ENCODE measurements around the gene BCL7B. TPM values are rescaled to one million over a fixed set of nuclear protein-coding genes. Genes with fewer than 3 reads are reported as not detected.
"Not testable (repeated sequence)": the region's sequence is repeated elsewhere in the genome, so short reads cannot be mapped to it uniquely, and the experiment has no call there.

The BCL7B gene
- polyA plus RNA-seq, 1 donor = 40.5 TPM

DNA sequence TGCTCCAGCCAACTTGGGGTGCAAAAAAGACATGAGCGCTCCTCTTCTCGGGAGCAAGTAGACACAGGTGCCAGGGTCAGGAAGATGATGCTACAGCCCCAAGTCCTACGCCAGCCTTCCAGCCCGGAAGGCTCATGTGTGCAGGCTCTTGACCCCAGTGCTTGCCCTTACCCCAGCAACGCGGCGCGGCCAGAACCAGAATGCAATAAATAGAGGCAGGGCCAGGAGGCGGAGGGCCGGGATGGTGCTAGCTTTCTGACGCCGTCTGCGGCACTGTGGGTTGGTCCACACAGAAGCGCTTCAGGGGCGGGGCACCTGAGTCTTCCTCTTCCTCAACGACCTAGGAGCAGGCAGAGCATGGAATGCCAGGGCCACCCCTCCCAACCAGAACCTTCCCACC lies 20.4 kb downstream of the BCL7B start:
- DNase-seq = no peak

DNA sequence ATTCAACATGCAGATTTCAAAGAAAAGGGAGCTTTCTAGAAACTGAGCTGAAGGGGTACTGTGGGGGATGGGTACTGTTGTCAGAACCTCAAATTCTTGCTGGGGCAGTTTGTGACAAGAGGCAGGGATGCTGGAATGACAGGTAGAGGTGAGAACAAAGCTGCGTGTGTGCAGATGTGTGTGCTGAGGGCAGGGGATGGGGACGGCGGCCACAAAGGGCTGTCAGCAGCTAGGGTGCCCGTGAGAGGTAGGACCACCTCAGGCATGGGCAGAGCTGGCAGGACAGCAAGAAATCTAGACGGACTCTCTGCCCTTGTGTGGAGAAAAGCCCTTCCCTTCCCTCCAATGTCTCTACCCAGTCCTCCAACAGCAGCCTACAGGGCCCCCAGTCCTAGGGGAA lies 21.0 kb downstream of the BCL7B start:
- no peak for DNase-seq

DNA sequence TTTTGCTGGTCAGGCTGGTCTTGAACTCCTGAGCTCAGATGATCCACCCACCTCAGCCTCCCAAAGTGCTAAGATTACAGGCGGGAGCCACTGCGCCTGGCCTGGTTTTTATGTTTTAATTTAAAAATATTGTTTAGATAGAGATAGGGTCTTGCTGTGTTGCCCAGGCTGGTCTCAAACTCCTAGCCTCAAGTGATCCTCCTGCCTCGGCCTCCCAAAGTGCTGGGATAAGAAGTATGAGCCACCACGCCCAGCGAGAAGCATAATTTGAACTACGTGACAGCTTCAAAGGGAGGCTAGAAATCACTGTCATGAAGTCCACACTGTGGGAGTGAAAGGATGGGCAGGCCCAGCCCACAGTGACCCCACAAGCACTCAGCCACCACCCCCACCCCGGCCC lies 21.6 kb downstream of the BCL7B start:
- DNase-seq = not testable (repeated sequence)

DNA sequence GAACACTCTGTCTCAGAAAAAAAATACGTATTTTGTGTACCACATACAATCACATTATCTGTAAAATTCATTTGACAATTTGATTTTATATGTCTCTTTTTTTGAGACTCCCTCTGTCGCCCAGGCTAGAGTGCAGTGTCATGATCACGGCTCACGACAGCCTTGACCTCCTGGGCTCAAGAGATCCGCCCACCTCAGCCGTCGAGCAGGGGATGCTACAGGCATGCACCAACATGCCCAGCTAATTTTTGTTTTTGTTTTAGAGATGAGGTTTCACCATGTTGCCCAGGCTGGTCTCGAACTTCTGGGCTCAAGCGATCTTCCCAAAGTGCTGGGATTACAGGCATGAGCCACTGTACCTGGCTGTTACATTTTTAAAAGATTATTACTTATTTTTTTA lies 23.7 kb downstream of the BCL7B start:
- no peak for DNase-seq

DNA sequence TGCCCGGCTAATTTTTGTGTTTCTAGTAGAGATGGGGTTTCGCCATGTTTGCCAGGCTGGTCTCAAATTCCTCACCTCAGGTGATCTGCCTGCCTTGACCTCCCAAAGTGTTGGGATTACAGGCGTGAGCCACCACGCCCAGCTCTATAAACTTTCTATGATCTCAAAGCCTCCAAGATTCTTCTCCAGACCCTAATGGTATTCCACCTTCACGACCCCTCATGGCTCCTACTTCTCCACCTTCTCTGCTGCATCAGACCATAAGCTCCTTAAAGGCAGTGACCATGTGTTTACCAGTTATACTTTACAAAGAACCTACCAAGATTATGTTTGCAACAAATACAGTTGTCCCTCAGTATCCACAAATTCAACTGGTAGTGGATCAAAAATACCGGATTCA lies 25.3 kb downstream of the BCL7B start:
- no peak for DNase-seq

GRCh38 chr7:73530800-73531199 lies 26.7 kb downstream of the BCL7B start:
- DNase-seq = no peak

- DNase-seq = no peak
Measured at GRCh38 chr7:73526896-73527821, 30.3 kb downstream of the BCL7B start.

GRCh38 chr7:73526158-73526494 lies 31.4 kb downstream of the BCL7B start:
- not testable (repeated sequence) for DNase-seq

DNA sequence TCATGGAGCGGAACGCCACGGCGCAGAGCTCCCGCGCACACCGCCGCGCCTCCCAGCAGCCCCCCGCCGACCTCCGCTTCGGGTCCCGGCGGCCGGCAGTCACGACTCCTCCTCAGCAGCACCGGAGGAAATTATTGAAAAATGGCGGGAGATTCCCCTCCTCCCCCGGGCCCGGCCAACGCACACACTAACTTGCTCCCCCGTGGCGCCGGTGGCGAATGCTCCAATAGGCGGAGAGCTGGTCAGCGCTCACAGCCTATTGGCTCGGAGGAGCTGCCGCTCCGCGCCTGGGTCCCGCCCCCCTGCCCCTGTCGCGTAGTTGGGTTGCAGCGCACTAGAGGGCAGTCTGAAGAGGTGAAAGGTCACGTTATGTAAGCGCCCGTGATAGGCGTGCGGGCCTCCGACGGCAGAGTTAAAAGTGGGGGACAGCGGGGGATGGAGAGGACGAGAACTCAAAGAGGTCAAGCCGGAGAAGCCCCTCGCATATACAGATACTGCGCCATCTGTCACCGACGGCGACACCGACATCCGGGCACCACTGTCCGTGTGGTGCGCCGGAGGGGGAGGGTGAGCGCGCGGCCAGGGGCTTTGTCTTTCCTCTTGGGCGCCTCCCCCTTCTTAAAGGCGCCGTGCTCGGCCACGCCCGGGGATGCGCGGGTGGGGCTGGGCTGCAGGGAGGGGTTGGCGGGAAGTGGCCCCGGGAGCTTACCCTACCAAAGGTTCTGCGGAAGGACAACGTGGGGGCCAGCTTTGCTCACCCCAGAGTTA lies 35.2 kb downstream of the BCL7B start, which contains the start of gene BAZ1B:
Gene BAZ1B, minus strand, starts transcription at position 189 of the 768 bp plus-strand sequence. CDS start 360 bp downstream, outside the sequence.
- DNase-seq = peak; percentile 96

- DNase-seq = no peak
Measured at GRCh38 chr7:73521636-73522104, 35.8 kb downstream of the BCL7B start.

GRCh38 chr7:73520673-73521635 lies 36.5 kb downstream of the BCL7B start:
- no peak for DNase-seq

DNA sequence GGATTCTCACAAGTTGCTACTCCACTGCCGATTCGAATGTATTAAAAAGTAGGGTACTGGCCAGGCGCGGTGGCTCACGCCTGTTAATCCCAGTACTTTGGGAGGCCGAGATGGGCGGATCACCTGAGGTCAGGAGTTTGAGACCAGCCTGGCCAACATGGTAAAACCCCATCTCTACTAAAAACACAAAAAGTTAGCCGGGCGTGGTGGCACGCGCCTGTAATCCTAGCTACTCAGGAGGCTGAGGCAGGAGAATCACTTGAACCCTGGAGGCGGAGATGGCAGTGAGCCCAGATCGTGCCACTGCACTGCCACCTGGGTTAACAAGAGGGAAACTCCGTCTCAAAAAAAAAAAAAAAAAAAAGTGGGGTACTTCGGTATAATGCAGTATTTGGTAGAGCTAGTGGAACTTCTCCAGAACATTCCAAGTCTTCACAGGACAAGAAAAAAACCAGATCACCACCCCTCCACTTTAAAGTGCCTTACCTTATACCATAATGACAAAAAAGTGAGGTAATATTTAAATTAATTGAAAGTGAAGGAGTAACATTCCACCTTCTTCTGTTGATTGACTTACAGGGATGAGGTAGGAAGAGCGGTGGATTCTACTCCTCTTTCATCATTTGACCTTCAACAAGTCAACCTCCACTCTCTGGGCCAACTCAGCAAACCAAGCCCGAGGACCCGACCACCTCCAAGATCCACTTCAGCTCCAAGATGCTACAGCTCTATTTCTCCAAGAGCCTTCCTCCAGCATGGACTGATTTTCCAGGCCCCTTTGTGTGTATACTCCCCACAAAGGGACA lies 37.4 kb downstream of the BCL7B start:
- no peak for DNase-seq

DNA sequence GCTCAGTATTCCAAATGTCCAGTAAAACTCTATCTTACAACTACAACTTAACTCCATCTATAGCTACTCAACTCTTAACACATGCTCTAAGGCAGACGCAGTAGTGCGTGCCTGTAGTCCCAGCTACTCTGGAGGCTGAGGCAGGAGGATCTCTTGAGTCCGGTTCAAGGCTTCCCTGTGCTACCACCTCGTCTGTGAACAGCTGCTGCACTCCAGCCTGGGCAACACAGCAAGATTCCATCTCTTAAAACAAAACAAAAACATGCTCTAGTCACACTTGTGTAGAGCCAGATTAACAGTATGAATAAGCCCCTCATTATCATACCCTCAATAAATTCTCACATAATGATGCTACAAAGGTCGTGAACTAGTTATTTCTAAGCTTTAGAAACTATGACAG lies 39.0 kb downstream of the BCL7B start:
- DNase-seq = no peak

- no peak for DNase-seq
Measured at GRCh38 chr7:73517241-73517995, 40.1 kb downstream of the BCL7B start.

DNA sequence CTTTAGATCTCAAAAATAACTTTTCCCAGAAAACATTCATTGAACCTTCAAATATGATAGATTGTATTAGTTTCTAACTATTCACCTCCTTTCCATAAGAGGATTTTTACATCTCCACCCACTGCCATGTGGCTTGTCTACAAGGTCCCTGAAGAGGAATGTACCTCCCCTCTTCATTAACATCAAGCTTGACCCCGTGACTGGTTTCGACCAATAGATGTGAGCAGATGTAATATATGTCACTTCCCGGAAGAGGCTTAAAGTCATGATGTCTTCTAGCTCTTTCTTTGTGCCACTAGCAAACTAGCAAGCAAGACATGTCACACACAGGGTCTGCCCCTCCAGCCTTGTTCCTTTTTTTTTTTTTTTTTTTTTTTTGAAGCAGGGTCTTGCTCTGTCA lies 42.3 kb downstream of the BCL7B start:
- DNase-seq = no peak

GRCh38 chr7:73512018-73512780 lies 45.3 kb downstream of the BCL7B start:
- no peak for DNase-seq

- DNase-seq = no peak
Measured at GRCh38 chr7:73509463-73509862, 48.0 kb downstream of the BCL7B start.

DNA sequence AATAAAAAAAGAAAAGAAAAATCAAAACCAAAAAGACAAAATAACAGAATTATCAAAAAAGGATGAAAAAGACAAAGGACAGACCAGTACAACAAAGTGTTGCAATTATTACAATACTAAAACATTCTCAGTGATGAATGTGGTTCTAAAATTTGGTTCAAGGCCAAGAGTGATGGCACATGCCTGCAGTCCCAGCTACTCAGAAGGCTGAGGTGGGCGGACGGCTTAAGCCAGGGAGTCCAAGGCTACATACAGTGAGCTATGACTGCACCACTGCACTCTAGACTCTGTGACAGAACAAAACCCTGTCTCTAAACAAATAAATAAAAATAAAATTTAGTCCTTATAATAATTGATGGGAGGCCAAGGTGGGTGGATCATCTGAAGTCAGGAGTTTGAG lies 49.9 kb downstream of the BCL7B start:
- DNase-seq = no peak

DNA sequence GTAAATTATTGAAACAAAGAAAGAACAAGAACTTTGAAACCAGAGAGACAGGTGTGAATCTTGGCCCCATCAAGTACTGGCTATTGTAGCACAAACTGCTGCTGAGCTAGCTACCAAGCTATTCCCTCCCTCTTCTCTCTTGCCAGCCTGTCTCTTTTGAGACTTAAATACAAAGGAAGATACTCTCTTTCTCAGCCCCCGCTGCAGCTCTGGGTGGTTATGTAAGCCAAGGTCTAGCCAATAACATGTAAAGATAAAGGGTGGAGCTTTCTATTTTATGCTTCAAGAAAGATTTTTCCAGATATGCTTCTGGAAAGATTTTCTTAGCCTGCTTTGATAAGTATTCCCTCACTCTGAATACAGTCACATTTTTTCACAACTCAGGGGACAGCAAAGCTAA lies 52.6 kb downstream of the BCL7B start:
- no peak for DNase-seq

- no peak for DNase-seq
Measured at GRCh38 chr7:73504017-73504416, 53.5 kb downstream of the BCL7B start.
